GM21381 (cell line): Measurements from ENCODE around the gene ZNF341.

Experiments used
- ATAC-seq: cut with Tn5 transposase; IDR thresholded peaks from one replicate; pipeline ENCODE4 v1.9.1; 2021; ENCODE audit warnings: mild to moderate bottlenecking, moderate library complexity; ENCODE audit not compliant: unreplicated experiment

The ZNF341 gene

DNA sequence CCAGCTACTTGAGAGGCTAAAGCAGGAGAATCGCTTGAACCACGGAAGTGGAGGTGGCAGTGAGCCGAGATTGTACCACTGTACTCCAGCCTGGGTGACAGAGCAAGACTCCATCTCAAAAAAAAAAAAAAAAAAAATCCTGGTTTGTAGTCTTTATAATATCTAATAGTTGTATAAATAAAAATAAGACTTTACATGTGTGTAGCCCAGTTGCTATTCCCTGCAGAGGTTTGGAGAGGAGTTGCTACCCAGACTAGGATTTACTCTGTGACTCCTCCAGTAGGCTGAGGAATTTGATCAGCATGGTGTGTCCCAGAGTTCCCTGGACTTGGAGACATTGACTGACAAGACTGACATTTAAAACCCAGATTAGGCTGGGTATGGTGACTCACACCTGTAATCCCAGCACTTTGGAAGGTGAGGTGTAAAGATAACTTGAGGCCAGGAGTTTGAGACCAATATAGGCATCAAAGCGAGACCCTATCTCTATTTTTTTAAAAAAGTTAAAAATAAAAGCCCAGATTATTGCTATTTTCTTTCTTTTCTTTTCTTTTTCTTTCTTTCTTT lies 89.6 kb downstream of the ZNF341 start:
- no peak for ATAC-seq

DNA sequence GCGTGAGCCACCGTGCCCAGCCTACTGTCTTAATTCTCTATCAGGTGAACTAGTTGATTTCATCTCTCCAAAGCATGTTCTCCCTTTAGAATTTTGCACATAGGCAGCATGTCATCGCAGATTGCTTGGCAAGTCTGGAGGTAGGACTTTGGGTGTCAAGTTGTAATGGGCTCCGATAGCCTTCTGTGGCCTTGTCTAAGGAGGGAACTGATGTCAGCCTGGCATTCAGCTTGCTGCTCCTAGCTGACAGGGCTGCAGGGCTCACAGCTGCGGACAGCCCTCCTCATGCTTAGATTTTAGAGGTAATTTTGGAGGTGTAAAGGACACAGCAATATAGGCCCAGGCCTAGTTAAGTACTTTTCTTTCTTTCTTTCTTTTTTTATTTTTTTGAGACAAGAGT lies 90.6 kb downstream of the ZNF341 start:
- no peak for ATAC-seq

DNA sequence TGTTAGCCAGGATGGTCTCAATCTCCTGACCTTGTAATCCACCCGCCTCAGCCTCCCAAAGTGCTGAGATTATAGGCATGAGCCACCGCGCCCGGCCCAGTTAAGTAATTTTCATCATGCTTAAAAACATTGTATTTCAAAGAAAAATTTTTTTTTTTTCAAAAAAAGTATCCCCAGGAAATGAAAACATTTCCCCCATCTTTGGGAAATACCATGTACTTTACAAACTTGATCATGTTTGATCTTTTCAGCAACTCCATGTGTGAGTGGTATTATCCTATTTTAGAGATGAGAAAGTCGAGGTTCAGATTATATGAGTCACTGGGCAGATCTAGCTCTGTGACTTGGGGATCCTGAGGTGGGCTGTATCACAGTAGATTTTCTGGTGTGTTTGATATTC lies 91.2 kb downstream of the ZNF341 start:
- no peak for ATAC-seq

DNA sequence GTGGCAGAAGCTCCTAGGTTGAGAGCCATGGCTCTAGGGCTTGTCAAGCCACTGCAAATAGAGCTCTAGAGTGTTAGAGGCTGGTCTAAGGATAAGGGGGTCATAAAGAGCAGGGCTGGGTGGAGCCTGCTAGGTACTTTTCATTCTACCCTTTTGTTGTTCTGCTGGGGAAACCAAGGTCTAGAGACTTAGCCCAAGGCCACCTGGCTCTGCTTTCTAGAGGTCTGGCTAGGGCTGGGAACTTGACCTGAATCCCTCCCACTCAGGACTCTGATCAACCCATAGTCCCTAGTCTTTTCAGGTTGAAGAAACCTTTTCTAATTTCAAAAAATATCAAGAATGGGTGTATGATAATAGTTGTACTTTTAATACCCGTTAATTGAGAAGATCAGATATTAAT lies 93.1 kb downstream of the ZNF341 start:
- no peak for ATAC-seq

DNA sequence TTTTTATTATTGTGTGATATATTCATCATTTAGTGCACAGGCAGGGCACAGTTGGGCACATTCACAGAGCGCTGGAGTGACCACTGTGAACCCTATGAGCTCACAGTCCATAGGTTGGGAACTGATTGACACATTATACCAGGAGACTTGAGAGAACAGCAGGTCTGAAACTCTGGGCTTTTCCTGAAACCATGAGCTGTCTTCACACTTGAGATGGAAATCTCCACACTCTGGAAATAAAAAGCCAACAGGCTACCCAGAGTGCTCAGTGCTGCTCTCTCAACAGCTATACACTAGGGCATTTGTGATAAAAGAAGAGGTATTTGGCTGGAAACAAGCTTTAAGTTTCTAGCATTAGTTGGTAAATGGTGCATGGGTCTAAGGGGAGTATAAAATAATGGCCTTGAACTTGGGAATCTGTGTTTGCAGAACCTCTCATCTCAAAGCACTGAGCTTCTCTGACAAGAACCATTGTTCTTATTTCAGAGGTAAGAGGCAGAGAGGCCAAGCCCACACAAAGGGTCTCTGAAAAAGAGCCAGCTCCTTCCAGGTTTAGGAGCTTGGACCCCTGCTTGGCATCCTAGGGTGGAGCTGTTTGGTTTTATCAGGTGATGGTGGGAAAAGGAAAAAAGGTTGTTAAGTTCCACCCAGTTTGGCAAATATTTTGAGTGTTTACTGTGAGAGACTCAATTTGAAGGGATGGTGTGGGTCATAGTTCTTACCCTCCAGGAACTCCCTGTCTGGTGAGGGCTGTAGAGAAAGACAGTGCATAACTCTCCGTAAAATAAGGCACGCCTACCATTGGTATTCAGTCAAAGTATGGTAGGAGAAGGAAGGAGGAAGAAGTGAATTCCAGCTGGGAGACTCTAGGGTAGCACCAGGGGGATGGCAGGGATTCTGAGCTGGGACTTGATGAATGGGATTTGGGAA lies 93.8 kb downstream of the ZNF341 start:
- ATAC-seq, result no peak

DNA sequence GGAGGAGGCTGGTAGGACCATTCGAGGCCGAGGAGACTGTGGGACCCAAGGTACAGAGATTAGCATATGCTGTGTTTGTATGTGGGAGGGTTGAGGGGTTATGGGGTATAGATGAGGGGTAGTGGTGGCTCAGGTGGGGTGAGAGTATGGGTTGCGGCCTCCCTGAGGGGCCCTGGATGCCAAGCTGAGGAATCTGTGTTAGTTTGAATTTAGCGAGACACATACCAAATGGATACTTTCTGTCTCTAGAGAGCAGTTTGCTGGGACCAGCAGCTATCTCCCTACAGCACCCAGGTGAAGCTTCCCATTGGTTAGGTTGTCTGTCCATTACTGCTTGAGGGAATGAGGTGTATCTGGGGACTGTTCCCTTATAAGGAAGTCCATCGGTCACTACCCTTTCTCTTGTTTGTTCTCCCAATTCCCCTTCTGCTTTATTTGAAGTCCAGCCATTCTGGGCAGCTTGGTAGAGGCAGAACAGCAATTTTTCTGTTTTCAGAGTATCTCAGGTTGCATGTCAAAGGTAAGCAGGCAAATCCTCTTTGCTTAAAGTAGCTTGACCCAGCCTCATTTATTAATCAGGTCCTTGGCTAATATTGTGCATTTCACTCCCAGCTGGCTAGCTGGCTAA lies 94.6 kb downstream of the ZNF341 start:
- ATAC-seq, result no peak

DNA sequence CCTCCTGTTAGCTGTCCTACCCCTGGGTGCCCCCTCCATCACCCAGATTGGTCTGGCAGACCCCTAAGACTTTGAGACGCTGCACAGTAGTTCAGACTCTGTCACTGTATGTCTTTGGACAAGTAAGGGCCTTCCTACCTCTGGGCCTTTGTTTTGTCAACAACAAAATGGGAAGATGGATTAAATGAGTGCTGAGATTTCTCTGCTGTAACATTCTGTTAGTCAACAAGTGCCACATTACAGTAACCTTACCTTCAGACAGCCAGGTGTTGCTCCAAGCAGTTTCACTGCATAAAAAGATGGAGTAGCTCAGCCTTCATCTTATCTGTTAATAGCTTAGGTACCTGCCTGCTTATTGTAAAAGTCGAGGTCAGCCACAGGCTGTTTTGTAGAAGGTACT lies 95.3 kb downstream of the ZNF341 start:
- no peak for ATAC-seq

DNA sequence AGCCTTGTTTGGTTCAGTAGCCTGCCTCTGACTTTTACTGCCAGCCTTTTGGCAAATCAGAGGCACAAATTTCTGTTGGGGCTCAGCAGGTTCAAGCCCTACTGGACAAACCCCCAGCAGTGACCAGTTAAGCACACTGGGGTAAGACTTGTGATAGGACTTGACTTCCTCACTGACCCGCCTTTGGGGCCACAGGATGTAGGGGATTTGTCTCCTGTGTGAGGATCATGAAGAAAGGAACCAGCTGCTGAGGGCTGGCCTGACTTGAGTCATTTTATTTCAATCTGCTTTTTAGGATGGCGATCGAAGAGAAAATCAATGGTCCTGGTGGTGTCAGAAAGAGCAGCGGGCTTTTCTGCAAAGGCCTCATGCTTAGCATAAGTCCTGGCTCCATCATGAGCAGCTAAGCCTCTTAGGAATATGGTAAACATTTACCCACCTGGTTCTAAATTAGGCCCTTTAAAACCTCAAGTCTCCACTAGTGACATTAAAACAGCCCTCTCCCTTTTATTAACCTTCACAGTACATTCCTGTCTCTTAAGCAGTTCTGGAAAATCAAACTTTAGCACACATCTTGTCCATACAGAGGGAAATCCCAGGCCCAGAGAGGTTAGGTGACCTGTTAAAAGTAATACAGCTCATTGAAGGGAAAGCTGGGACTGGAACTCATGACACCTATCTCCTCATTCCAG lies 96.0 kb downstream of the ZNF341 start:
- ATAC-seq, result no peak

DNA sequence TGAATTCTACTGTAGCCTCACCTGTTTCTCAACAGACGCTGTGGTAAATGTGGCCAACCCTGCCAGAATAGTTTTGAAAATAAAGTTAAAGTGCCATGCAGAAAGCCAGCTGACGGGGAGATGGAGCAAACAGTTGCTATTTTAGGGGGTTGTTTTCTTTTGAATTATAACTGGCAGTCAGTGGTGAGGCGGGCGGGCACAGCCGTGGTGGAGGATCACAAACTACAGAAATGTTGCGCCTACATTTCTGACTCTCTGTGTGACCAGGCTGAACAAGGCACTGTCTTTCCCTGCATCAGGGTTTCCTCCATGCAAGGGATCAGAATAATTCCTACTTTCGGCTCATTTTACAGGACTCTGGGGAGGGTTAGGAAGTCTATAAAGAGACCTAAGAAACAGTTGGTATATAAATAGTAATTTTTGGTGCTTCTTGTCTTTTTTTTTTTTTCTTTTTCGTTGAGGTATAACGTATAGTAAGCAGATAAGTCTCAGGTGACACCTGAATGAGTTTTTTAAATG lies 96.6 kb downstream of the ZNF341 start:
- ATAC-seq, result no peak

DNA sequence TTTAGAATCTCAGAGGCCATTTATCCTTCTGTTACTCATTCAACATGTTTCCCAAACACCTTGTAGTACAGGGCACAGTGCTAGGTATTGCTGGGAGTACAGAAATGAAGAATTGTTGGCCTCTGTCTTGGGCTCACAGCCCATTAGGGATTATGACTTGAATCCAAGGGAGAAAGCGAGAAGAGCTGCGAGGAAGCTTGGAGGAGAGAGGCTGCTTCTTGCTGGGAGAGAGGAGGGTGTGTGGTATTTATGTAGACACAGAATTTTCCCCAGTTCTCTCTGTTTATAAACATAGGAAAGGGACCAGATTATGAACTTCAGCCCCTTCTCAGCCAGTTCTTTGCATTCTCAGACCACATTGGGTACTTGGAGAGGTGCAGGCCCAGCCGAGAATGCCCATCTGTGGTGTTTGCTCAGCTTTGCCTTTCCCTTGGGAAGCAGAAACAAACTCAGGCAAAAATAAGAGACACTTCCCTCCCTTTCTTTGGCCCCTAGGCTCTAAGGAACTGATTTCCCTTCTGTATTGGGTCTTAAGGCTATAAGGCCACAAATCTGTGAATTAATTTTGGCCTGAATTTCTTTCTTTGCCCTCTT lies 97.3 kb downstream of the ZNF341 start:
- no peak for ATAC-seq

DNA sequence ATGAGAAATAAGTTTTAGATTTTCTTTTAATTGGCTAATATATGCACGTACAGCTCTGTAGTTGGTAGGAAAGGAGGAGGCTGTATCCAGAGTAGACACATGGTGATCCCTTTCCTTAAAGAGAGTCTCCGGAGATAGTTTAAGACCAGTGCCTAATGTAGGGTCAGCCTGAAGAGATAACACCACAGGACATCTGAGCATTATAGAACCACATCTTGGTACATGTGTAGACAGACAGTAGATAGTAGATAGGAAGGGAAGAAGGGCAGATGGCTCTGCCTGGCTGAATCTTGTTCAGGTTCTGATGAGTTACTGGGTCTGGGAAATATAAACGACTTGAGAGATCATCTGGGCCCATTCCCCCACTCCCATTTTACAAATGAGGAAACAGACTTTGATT lies 97.8 kb downstream of the ZNF341 start:
- no peak for ATAC-seq

DNA sequence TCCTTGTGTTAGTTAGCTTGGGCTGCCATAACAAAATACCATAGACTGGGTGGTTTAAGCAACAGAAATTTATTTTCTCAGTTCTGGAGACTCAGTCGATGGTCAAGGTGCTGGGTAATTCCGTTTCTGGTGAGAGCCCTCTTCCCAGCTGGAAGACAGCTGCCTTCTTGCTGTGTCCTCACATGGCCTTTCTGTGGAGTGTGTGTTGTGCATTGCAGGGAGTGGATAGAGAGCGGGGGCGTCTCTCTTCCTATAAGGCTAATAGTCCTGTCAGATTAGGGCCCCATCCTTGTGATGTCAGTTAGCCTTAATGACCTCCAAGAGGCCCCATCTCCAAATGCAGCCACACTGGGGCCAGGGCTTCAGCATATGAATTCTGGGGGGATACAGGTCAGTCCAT lies 98.6 kb downstream of the ZNF341 start:
- no peak for ATAC-seq

DNA sequence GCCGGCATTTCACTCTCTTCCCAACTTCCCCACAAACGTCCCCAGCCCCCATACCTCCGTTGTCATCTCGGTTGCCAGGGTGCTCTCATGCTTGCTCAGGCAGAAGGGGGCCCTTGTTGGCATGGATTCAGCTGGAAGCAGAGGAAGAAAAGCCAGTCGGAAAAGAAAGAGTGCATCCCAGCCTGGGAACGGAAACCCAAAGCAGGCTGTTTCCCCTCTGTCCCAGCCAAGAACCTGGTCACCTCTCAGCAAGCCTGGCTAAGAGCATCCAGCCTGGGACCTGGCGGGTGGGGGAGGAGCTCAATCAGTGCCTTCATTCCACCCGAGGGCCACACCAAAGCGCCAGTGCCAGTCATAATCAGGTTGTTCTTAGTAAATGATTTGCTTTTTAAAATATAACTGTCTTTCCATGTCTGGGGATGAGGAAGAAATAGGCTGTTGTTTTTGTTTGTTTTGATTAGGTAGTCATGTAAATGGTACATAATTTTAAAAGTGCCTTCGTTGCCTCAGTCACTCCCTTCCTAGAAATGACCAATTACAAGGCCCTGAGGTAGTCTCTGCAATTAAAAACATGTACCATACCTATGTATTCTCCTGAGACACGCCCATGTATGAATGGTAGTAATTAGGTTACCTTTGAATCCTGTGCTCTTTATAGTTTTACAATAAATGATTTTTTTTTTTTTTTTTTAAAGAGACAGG lies 100.5 kb downstream of the ZNF341 start:
- no peak for ATAC-seq

DNA sequence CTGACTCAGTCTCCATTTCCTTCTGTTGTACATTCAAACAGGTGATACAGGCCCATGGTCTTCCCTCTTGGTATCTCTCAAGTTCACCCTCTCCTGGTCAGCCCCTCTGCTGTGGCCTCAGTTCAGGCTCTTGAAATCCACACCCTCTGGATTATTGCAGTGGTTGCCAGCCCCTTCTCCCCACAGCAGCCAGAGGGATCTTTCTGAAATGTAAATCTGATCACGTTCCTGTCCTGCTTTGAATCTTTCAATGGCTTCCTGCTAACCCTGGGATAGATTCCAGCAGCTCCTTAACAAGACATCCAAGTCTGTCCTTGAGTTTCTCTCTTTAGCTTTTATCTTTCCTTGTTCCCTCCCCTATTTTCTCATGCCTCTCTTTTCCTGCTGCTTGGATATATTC lies 101.5 kb downstream of the ZNF341 start:
- no peak for ATAC-seq

DNA sequence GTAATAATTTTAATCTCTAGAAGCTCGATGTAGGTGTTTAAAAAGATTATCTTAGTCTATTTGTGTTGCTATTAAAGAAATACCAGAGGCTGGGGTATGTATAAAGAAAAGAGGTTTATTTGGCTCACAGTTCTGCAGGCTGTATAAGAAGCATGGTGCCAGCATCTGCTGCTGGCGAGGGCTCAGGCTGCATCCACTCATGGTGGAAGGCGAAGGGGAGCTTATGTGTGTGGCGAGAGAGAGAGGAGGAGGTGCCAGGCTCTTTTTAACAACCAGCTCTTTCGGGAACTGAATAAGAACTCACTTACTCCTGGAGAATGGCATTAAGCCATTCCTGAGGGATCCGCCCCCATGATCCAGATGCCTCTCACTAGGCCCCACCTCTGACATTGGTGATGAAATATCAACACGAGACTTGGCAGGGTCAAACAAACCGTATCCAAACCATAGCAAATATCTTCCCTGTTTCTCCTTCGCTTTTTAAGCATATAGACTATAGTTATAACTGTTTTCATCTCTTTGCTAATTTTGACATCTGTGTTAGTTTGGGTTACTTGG lies 103.9 kb downstream of the ZNF341 start:
- no peak for ATAC-seq

DNA sequence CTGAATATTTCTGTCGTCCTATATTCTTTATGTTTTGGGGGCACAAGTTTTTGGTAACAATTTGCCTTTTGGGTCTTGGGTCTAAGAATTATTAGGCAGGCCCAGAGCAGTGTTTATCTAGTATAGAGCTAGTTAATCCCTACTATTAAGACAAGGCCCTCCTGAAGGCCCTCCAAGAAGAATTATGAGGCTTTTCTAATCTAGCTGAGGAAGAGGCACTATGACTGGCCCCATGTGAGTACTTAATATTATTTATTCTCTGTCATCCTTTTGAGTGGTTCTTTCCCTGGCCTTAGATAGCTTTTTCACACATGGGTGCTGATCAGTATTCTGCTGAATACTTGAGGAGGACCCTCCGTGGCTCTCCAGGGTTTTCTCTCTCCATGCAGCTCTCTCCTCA lies 104.5 kb downstream of the ZNF341 start:
- ATAC-seq, result no peak

DNA sequence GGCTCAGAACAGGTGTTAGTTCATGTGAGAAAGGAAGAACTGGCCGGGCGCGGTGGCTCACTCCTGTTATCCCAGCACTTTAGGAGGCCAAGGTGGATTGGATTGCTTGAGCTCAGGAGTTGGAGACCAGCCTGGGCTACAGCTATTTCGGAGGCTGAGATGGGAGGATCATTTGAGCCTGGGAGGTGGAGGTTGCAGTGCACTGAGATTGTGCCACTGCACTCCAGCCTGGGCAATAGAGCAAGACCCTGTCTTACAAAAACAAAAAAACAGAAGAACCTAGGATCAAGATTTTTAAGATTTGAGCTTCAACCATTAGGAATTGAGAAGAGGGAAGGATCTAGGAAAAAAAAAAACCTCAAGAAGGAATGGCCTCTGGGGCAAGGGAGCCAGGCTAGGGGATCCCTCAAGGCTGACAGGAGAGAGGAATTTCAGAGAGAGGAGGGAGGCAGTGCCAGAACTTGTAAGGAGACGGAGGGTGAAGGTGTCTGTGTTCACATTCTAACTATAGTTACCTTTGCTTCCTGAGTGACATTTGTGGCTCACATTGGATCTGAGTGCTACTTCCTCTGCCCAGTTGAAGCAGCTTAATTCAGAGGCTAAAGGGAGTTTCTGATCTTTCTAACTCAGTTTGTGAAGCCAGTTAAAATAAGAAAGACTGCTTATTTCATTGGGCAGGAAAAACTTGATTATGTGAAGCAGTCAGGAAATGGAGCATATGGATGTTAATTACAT lies 105.5 kb downstream of the ZNF341 start:
- no peak for ATAC-seq

DNA sequence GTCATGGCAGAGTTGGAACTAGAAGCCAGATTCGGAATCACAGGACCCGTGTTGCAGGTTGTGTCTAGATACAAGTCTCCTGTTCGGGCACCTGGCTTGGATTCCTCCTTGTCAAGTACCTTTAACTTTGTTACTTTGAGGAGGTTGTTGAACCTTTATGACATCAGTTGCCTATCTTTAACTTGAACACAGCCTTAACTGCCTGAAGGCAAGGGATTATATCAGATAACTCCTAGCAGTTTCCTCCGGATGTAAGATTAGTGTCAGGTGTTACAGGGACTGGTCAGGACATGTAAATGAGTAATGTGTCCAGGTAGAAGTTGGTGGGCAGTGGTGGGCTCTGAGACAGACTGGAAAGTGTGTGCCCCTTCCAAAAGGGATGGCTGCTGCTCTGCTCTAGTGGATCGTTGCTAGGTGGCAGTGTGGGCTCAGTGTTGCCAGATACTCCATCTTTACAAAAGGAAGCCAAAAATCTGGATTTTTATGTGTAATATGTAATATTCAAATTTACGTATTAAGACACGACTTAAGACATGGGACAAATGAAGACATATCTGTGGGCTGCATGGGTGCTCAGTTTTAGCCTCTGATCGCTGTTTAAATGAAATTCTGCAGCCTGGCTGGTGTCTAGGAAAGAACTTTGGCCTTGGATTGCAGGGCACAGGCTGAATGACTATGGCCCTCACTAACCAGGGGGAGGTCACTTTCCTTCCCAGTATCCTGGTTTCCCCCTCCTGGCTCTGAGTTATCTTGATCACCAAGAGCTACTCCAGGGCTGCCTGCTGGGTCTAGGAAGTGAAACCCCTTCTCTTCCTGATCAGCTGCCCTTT lies 106.5 kb downstream of the ZNF341 start:
- no peak for ATAC-seq
